ACHN (cell line): ENCODE data around the gene SKIC8.
A peak's percentile ranks its signal among the peaks of the same experiment; 100 is the strongest.

ENCODE experiments used
- DNase-seq: peaks from one replicate; pipeline ENCODE4 v3.0.0-alpha.2; 2015
- in situ Hi-C: cut with HindIII; loops from 2 replicates; pipeline ENCODE4 v1.10.0; 2017; ENCODE audit warnings: low sequenced_read_pairs, low pct_ligation_motif_present, low pct_unique_long_range_greater_than_20kb

SKIC8 gene

DNA sequence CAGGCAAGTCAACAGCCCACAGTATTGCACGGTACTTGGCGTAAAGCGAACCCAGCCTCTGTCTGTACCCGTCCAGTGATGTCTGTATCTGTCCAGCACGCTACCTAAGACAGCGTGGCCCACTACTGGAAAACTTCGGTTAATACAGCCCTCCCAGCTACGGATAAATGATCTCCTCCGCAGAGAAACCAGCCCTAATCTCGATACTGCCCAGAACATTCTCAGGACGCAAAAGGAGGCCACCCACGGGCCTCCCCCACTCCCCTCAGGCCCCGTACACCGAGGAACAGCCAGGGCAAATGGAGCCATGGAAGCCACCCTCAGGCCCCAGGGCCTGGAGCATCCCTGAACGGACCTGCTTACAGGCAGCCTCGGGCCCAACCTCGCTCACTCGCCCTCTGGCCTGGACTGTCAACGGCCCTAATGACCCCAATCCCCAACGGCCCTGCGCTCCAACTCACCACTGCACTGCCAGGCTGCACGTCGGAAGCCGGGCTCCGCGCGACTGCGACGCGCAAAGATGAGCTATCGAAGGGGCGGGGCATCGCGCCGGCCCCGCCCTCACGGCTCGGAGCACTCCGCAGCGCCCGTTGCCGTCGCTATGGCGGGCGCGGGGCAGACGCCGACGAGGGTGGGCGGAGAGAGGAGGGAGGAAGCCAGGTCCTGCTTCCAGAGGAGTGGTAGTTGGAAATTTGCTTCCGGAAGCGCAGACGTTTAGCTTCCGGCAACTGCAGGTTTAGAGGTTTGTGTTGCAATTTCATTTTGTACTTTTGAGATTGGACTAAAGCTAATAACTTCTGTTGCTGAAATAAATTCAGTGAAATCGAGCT lies at the start of gene SKIC8:
SKIC8 (minus strand) TSS at position 509 of the 830 bp plus-strand sequence. CDS start 3,923 bp downstream, outside the sequence.
- peak; percentile 92 for DNase-seq
- in situ Hi-C loops, result no loop called here

DNA sequence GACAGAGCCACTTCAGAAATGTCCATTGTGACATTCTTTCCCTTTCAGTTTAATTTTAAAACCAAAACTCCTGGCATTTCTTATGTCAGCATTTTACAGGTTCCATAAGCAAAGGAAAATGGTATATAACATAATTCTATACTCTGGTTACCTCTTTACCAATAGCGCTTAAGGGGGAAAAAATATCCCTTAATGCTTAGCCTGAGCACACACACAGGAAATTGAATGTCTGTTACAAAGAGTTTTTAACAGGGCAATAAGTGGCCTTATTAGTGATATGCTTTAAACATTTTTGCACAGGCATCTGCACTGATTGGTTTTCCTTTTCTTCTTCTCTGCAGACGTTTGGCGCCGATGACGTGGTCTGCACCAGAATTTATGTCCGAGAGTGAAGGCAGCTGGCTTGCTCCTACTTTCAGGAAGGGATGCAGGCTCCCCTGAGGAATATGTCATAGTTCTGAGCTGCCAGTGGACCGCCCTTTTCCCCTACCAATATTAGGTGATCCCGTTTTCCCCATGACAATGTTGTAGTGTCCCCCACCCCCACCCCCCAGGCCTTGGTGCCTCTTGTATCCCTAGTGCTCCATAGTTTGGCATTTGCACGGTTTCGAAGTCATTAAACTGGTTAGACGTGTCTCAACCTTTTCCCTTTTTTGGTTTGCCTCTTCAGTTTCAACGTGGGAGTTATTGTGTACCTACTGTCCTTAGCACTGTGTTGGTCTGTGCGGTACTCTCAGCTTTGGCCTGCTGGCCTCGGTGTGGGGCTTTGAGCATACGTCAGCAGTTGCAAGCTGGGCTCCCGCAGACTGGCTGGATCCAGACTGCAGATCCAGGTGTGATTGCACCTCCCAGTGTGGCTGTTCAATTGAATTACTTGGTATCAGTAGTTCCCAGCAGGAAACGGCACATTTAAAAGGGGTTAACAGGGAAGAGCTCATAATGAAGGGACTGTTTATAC lies 48.5 kb upstream of the SKIC8 start:
- DNase-seq, result no peak
- in situ Hi-C loops, result no loop called here

DNA sequence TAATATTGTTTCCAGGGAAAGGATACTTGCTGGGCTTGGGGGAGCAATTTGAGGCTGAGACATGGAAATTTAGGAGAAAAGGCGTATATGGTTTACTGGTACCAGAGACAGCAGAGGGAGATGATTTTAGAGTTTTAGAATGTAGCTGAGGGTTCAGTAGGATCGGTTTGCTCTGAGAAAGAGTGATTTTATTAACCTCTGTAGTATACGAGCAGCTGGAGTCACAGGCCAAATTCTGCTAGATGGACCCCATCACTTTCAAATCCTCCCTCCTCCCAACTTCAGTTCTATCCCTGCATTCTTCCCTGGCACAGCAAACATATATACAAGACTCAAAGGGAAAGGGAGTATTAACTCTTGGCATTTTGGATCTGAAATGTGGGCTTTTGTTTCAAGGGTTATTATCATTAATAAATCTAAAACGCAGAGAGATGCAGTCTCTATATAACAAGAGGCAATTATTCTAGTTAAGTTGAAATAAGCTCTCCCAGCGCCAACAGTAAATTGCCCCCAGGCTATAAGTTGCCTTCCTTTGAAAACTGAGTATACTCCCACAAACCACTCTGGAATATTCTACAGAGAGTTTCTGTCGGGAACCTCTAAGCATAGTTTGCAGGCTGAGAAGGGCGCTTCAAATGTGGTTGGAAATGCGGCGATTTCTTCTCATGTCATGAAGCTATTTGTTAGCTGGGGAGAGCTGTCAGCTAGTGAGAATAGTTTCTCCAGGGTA lies 46.2 kb upstream of the SKIC8 start:
- in situ Hi-C loops, result no loop called here
- no peak for DNase-seq

DNA sequence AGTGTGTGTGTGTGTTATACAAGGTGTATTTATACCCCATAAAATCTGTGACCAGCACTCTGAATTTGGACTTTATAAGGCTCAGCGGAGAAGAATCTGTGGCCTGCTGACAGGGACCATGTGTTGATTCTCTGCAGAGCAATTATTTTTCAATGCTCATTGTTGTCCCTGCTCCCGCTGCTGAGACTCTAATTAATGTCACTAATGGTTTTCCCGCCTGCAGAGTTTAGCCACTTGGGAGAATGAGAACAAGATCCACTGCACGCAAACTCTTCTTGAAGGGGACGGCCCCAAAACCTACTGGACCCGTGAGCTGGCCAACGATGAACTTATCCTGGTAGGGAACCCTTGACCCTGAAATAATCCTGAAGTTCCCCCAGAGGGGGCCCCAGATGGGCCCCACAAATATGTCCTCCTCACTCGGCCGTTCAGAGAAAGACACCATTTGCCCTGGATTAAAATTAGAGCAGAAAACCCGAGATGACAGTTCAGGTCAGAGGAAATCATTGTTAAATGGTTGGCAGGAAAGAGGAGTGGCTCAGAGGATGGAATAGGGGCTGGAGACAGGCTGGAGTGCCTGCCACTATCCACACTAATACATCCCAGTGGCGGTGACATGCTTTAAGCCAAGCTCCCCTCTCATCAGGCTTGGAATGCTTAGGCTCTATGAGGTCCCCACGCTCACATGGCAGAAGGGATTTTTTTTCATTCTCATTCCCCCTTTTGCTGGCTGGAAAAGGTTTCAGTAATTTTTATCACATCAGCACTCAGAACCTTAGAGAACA lies 44.1 kb upstream of the SKIC8 start:
- no peak for DNase-seq
- in situ Hi-C loops, result no loop called here

DNA sequence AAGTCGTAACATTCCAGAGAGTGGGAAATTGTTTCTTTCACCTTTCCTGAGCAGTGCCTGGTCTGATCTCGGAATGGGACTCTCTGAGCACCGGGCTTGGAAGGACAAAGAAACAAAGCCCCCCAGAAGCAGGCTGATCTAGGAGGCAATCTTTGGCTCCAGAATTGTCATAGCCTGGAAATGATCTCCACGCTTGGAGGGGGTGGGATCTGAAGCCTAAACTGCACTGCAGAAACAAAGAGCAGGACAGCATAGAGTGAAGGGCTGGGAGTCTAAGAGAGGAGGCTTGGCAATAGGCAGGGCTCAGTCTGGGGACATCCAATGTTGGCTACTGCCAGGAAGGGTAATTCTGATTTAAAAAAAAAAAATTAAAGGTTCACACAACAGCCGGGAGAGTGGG lies 42.6 kb upstream of the SKIC8 start:
- in situ Hi-C loops, result no loop called here
- no peak for DNase-seq

DNA sequence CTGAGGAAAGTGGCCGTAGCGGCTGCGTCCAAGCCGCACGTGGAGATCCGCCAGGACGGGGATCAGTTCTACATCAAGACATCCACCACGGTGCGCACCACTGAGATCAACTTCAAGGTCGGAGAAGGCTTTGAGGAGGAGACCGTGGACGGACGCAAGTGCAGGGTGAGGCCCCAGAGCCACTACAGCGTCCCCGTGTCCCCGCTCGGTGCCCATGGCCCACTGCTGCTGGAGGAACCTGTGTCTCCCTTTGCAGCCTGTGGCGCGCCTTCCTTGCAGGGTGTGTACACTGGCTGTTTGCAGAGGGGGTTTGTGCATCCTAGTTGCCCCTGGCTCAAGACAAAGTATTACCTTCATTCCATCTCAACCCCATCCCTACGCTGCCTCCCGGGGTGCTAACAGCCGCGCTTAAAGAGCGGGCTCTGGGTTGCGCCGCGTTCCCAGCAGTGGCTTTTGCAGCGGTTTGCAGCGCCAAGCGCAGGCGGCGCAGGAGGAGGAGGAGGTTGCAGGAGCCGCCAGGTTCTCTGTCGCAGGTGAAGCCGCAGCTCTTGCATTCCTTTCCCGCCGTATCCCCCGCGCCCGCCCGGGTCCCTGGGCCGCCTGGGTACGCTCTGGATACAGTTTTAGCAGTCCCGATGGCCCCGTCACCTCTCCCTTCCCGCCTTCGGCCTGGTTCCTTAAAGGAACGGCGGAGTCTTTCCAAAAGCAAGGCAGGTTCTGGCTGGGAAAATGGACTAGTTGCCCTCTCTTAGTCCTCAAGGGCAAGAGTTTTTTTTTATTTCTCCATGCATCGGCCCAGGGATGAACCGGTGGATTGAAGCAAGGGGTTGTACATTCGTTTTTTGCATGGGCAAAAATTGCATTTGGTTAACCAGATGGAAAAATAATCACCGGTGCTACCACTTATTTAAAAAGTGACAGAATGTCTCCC lies 41.9 kb upstream of the SKIC8 start:
- no peak for DNase-seq
- in situ Hi-C loops, result no loop called here

DNA sequence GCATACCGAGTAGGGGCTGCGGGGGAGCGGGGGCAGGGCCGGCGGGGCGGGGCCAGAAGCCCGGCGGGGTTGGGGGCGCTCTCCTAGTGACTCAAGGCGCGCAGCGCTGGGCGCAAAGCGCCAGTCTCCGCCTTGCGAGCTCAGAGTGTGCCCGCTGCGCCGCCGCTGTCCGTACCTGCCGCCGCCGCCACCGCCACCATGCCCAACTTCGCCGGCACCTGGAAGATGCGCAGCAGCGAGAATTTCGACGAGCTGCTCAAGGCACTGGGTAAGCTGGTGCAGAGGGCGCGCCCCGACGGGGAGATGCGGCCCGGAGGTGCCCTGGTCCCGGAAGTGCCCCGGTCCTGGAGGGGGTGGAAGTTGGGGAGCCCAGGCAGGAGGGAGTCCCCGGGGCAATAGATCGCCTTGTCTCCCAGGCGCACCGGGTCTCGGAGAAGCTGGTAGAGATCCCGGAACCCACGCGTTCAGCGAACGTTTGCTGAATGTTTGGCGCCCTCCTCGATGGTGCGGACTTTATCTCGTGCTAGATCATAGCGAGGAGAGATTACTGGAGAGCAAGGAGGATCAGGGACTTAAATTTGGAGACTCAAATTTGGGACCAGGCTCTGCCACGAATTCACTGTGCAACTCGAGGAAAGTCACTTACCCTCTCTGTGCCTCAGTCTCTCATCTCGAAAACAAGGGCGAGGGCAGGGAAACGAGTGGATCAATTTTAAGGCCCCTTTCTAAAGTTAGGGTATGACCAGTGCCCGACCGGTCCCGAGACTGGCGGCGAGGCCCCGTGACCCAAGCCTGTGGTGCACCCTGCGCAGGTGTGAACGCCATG lies 41.0 kb upstream of the SKIC8 start, which contains the start of gene CRABP1:
CRABP1 (plus strand) TSS at position 123 of the 826 bp plus-strand sequence; CDS start at position 199, 76 bp downstream.
- no peak for DNase-seq
- in situ Hi-C loops, result no loop called here

DNA sequence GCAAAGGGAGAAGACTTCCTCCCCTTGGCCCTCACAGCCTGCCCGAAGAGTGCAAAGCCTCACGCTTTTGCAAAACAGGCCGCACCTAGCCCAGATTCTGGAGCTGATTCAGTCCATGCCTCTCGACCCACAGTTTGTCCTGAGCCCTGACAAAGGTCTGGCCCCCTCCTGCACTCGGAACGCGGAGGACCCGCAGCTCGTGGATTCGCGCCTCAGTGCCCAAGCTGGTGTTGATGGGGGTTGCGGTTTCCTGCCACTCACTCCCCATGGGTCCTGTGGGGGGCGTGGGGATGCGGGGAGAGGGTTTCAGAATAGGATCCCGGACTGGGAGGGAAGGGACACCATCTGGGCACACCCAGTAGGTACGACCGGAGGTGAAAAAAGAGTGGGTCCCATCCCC lies 40.1 kb upstream of the SKIC8 start:
- in situ Hi-C loops, result no loop called here
- DNase-seq, result no peak

DNA sequence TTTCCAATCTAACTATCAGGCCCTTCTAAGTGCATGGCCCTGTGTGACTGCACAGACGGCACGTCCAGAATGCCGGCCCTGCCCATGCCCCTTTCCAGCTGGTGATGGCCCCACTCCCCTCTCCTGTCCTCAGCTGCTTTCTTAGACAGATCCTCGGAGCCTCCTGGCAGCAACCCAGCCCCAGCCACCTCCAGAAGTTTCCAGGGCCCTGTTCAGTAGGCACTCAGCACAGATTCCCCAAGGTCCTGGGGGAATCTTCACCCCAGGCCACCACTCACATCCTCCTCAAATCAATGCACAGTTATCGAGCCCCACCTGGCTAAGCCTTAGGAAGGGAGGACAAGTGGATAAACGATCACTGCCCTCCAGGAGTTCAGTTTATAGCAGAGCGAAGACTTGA lies 39.4 kb upstream of the SKIC8 start:
- no peak for DNase-seq
- in situ Hi-C loops, result no loop called here

DNA sequence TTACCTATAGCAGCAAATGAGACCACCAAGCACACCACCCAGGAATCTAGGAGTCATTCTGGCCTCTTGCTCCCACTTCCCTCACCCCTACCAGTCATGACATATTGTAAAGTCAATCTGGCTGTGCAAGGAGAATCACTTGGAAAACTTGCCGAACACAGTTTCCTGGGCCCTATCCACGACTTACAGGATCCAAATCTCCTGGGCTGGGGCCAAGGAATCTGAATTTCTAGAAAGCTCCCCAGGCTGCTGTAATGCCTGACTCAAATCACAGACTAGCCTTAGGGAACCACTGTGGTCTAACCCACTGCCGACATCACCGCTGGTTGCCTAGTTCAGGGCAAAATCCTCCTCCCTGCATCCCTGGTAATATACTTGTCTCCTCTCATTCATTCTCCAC lies 36.6 kb upstream of the SKIC8 start:
- in situ Hi-C loops, result no loop called here
- no peak for DNase-seq

DNA sequence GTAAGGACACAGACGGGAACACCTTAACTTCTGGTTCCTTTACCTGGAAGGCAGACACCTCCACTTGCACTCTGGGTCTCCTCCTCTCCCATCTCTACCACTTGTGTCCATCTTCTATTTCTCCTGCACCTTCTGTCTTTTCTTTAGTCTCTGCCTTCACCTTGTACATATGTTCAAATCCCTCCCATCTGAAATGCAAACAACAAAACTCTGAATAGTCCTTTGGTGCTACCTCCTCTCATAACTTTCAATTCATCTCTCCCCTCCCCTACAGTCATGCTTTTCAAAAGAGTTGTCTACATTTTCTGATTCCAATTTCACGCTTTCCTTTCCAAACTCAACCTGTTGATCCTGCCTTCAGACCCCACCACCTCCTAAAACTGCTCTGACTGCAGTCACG lies 35.4 kb upstream of the SKIC8 start:
- in situ Hi-C loops, result no loop called here
- no peak for DNase-seq

DNA sequence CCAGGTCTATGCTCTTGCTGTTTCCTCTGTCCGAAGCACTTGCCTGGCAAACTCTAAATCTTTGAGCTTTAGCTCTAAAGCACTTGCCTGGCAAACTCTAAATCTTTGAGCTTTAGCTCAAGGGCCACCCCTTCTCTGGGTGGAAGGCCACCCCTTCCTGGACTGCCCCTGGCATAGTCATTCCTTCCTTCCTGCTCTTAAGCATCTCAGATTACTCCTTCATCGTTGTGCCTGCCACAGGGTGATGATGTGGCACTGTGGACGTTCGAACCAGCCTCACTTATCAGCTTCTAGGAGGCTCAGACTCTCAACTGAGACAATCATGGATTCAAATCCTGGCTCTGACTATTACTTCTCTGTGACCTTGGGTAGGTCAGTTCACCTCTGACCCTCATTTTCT lies 30.2 kb upstream of the SKIC8 start:
- no peak for DNase-seq
- in situ Hi-C loops, result no loop called here

DNA sequence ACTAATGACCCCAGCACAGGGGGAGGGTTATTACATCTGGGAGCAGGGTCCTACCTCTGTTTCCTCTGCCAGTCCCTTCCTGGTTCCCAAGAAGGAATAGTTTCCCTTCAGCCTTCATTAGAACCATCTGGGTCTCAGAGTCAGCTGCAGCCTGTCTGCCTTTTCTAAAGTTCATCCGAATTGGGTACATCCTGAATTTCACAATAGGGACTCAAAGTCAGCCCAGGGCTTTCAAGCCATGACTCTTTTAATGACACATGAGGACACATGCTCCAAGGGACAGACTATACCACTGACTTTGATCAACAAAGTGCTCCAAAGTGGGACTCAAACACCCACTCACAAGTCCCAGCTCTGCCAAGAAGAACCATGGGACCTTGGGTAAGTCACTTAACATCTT lies 28.1 kb upstream of the SKIC8 start:
- in situ Hi-C loops, result no loop called here
- DNase-seq, result no peak

DNA sequence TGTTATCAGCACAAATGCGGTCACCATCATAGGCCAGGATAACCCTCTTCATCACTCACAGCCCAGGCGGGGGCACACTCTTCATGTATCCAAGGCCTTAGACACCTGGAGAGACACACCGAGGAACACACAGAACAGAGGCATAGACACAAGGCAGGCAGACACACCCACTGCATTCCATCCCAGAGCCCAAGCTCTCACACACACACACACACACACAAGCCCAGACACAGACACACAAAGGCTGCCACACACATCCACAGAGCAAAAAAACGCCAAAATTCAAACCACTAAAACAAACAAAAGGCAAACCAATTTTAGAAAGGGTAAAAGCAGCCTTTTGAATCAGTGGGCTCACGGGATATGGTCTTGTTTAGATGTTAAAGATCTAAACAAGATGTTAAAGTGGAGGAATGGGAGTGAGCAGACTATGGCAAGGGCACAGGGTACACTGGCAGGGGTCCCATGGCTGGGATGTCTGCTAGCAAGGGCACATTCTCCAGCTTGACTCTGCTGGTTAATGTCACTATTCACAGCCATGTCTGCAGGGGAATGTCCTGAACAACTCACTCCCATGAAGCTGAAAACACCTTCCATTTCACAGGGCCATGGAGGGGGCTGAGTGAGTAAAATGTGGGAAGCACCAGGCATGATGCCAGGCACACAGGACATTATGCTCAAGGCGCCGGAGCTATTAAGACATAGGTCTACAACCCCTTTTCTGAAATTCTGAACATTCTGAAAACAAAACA lies 25.9 kb upstream of the SKIC8 start:
- no peak for DNase-seq
- in situ Hi-C loops, result no loop called here

DNA sequence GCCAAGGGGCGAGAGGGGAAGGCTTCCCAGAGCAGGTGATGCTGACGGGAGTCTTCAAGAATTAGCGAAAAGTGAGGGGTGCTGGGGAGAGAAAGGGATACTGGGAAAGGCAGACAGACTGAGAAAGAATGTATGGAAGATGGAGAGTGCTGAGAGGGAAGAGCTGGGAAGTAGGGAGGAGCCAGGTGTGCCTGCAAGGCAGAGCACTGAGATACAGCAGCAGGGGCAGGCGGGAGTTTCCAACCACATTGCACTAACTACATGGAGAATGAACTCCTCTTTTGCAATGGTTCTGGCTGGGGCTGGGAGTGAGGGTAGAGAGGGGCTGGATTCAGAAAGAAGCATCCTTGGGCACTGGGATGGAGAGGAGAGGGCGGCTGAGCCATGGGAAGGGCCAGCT lies 24.7 kb upstream of the SKIC8 start:
- DNase-seq, result no peak
- in situ Hi-C loops, result no loop called here

DNA sequence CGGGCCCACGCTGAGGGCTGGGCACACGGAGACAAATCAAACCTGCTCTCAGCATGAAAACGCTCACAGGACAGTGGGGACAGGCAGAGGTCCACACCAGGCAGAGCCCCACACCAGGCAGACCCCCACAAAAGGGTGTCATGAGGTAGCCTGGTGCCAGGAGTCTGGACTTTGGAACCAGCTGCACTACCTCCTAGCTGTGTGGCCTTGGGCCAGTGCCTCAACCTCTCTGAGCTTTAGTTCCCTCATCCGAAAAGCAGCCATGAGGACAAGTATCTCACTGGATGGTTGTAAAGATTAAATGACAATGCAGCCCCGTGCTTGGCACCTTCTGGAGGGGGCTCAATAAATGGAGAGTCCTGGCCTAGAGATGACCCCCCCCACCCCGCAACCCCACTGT lies 24.3 kb upstream of the SKIC8 start:
- in situ Hi-C loops, result no loop called here
- DNase-seq, result no peak
